Stimulated activated CD4-positive, alpha-beta T cell treated with anti-CD3 and anti-CD28 coated beads, Interleukin-1b, Interleukin-23, amount 100 ng/mL, for 24 hours (primary cell): Measurements from ENCODE around the gene TUBGCP3.
"Not testable (repeated sequence)": the region's sequence is repeated elsewhere in the genome, so short reads cannot be mapped to it uniquely, and the experiment has no call there.

Source experiments
- DNase-seq, 4 experiments: peaks; one replicate each; pipeline ENCODE4 v3.0.0-alpha.2; 2020; ENCODE audit warnings: low read depth in 4 of 4, low spot score in 1 of 4

TUBGCP3 gene

DNA sequence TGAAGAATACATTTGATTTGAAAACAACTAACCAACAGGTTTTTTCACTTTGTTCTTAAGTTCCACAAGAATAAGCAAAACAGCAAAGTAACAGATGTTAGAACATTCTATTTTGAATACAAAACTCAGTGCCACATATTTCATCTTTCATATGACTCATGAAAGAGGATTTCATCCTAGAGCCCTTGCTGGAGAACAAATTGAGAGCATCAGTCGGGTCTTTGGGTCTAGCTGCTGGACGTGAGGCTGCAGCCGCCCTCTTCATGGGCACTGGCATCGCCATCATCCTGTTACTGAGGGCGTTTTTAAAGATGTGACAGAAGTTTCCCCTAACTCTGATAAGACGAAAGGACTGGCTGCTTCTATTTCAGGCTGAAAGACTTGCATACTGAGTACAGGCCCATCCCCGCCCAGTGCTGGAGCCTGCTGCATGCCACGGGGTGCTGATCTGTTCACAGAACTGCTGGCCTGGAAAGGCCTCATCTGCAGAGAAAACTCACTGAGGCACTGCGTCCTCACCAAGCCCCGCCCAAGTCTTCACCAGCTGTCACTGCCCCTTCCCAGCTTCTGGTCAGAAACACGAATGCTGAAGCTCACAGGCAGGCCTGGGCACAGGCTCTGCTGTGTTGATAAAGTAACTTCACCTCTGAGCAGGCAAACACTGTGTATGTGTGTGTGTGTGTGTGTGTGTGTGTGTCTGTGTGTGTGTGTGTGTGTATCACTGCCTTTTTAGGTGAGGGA lies 101.4 kb downstream of the TUBGCP3 start:
- no peak for DNase-seq

GRCh38 chr13:112485814-112486213 lies 102.1 kb downstream of the TUBGCP3 start:
- DNase-seq, result not testable (repeated sequence)

DNA sequence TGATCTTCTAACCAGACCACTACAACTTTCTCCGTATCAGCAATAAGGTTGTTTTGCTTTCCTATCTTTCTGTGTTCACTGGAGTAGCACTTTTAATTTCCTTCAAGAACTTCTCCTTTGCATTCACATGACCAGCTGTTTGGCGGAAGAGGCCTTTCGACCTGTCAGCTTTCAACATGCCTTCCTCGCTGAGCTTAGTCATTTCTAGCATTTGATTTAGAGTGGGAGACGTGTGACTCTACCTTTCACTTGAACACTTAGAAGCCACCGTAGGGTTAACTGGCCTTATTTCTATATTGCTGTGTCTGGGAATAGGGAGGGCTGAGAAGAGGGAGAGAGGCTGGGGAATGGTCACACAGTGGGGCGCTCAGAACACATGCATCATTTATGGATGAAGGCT lies 104.7 kb downstream of the TUBGCP3 start:
- no peak for DNase-seq

- DNase-seq, result no peak
Measured at GRCh38 chr13:112481458-112481857, 106.5 kb downstream of the TUBGCP3 start.

GRCh38 chr13:112479389-112479788 lies 108.6 kb downstream of the TUBGCP3 start:
- no peak for DNase-seq

DNA sequence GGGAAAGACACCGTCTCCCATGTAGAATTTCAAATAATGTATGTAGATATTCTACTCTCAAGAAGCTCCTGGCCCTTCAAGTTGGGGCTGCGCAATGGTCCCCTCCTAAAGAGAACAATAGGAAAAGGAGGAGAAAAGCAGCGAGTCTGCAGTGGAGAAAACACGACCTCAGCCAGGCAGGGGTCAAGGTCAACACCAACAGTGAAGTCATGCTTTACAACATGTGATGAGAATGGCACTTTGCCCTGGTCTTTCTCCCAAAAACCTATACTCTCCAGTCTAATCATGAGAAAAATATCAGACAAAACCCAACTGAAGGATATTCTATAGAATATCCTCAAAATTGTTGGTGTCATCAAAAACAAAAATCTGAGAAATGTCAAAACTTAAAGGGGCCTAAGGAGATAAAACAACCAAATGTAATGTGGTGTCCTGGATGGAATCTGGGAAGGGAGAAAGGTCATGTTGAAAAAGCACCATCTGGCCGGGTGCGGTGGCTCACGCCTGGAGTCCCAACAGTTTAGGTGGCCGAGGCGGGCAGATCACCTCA lies 110.8 kb downstream of the TUBGCP3 start:
- no peak for DNase-seq

DNA sequence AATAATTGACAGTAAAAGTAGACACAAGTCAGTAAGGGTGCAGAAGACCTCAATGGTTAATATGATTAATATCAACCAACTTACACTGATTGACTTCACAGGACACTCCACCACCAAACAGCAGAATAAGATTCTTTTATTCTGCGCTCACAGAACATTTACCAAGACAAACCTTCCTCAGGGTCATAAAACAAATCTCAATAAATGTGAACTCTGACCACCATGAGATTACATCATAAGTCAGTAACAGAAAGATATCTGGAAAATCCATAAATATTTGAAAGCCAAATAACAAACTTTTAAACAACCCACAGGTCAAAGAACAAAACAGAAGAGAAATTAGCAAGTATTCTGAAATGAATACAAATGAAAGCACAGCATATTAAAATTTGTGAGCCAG lies 112.1 kb downstream of the TUBGCP3 start:
- no peak for DNase-seq

DNA sequence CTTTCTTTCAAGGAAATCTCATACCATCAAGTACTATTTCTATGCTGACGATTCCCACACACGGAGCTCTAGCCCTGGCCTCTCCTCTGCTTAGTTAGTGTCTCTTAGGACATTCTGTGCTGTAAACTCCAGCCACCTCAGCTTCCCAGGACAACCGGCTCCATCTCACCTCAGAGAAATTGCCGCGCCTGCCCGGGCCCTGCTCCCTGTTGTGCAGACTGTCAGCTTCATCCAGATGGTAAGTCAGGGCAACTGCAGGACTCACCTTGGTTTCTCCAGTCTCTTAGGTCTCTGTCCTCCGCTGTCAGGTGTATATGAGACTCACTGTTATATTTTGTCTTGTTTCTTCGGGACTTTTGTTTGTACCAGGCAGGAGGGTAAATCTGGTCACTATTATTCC lies 113.1 kb downstream of the TUBGCP3 start:
- no peak for DNase-seq

GRCh38 chr13:112473818-112474217 lies 114.1 kb downstream of the TUBGCP3 start:
- DNase-seq, result no peak

- DNase-seq, result no peak
Measured at GRCh38 chr13:112469071-112469745, 118.7 kb downstream of the TUBGCP3 start.

GRCh38 chr13:112468069-112468468 lies 119.9 kb downstream of the TUBGCP3 start:
- no peak for DNase-seq

DNA sequence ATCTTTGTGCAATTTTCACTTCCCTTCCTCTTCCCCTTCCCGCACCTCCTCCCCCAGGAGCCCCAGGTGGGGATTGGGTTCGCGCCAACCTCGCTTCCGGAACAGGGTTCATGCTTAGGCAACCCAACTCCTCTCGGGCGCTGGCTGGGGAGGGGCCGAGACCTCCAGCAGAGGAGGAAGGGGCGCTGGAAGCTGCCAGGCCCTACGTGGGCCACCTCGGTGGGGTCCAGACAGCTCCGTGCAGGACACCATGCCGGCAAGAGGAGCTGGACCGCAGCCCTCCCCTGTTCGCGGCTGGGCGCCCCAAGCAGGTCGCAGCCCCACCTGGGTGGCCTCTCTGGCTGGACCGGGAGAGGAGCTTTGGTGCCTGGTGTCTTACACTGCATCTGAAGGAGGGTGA lies 120.7 kb downstream of the TUBGCP3 start:
- DNase-seq, result no peak

DNA sequence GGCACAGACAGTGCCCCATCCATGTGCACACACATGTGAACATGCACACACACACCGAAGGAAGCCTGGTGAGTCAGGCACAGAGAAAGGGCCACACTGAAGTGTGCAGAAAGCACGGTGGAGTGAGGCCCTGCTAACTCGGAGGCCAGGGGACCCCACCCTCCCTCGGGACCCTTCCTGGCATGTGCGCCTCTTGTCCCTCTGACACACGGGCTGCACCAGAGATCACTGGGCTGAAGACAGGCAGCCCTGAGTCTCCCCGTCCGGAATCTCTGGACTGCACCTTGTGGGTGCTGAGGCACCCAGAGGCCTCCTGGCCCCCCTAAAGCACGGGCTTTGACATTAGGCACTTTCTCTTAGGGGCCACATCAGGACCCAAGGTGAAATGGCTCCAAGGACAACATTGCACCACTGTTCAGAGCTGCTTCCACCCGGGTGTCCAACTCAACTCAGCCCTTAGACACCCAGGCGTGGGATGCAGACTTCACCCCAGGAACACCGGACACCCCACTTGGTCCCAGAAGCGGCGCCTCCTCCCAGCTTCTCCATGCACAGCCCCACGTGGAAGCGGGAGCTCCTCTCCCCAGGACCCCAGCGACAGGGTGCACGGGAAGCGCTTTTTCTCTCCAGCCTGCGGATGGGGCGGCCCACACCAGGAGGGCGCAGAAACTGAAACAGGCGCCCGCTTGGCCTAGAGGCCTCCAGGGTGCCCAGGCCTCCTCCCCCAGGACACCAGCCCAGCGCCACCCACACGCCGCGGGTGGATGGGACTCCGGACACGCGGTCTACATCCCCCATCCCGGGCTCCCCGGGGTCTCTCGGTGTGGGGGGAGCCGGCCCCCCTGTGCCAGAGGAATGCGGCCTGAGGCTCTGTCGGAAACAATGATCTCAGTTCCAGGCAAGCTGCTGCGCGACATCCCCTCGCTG lies 121.6 kb downstream of the TUBGCP3 start:
- no peak for DNase-seq

DNA sequence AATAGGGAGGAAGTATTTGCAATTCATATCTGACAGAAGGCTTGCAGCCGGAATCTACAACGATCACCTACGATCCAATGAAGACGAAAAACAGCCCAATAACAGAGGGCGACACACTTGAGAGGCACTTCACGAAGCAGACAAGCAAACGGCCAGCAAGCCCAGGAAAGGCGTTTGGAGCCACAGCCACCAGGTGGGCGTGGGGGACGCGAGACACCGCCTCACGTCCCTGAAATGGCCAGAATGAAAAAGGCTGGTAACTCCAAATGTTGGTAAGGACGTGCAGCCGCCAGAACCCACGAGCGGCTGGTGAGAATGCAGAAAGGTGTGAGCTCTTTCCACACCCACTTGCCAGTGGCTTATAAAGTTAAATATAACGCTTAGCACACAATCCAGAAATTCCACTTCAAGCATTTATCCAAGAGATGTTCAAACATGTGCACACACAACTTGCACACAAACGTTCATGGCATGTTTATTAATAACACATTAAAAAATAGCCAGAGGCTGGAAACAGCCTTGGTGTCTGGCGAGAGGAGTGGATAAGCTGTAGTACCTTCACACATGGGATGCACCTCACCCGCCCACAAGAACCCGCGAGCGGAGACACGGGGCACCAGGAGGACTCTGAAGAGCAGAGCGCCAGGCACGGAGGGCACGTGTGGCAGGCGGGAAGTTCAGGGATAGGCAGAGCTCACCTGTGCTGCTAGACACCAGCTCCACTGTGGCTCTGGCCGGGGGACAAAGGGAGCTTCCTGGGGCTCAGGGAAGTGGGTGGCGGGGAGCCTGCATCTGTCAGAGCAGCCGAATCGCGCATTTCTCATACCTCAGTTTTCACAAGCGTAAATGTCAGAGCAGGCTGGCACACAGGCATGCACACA lies 122.5 kb downstream of the TUBGCP3 start:
- no peak for DNase-seq

GRCh38 chr13:112464720-112465119 lies 123.2 kb downstream of the TUBGCP3 start:
- no peak for DNase-seq

- DNase-seq, result no peak
Measured at GRCh38 chr13:112462408-112462807, 125.5 kb downstream of the TUBGCP3 start.

DNA sequence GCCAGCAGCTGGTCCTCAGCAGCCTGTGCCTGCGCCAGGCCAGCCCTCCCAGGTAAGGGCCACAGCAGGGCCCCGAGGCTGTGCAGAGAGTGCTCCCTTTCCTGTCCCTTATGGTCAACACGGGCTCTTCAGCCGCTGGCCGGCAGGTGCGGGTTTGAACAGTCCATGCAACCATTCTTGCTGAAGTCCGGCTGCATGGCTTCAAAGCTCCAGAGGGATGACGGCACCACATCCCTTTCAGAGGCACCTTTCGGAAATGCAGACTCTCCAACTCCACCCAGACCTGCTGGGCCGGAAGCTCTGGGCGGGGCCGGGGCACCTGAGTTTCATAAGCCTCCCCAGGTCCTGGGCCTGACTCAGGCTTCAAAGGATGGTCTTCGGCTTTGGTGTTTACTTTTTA lies 130.5 kb downstream of the TUBGCP3 start:
- no peak for DNase-seq

- DNase-seq, result no peak
Measured at GRCh38 chr13:112457081-112457480, 130.9 kb downstream of the TUBGCP3 start.

- DNase-seq, result no peak
Measured at GRCh38 chr13:112456138-112457056, 131.6 kb downstream of the TUBGCP3 start.
